PC-3 (cell line): Measurements from ENCODE around the gene COL27A1.

Experiments used
- CTCF ChIP-seq: fragments of 300-600 bp; sonication (generic); conservative IDR thresholded peaks from 2 replicates; pipeline ENCODE4 v1.5.1; 2017; ENCODE audit warnings: antibody characterized with exemption, low read depth, mild to moderate bottlenecking, low read length
- EZH2 ChIP-seq: fragments of 300-600 bp; sonication (generic); IDR thresholded peaks from one replicate; pipeline ENCODE4 v1.6.1; 2017; ENCODE audit warnings: antibody characterized with exemption, mild to moderate bottlenecking, low read length; ENCODE audit not compliant: unreplicated experiment
- EZH2phosphoT487 ChIP-seq: fragments of 300-600 bp; sonication (generic); IDR thresholded peaks from 2 replicates; pipeline ENCODE4 v1.6.1; 2018; ENCODE audit warnings: mild to moderate bottlenecking, antibody characterized with exemption, low read length, borderline replicate concordance

- TF ChIP-seq CTCF (no peak), EZH2 (no peak), EZH2phosphoT487 (no peak)
These were observed 156.5 kb downstream of the COL27A1 start for GRCh38 chr9:114311571-114312512.
